HG03439 (cell line): ENCODE results near the gene IFITM2.
"Not testable (repeated sequence)": the region's sequence is repeated elsewhere in the genome, so short reads cannot be mapped to it uniquely, and the experiment has no call there.

ENCODE experiments used
- ATAC-seq: cut with Tn5 transposase; IDR thresholded peaks from one replicate; pipeline ENCODE4 v1.9.1; 2021; ENCODE audit warnings: mild to moderate bottlenecking, moderate library complexity; ENCODE audit not compliant: unreplicated experiment

Gene IFITM2

GRCh38 chr11:339963-340362 is 32.3 kb downstream of the IFITM2 start:
- ATAC-seq: no peak

DNA sequence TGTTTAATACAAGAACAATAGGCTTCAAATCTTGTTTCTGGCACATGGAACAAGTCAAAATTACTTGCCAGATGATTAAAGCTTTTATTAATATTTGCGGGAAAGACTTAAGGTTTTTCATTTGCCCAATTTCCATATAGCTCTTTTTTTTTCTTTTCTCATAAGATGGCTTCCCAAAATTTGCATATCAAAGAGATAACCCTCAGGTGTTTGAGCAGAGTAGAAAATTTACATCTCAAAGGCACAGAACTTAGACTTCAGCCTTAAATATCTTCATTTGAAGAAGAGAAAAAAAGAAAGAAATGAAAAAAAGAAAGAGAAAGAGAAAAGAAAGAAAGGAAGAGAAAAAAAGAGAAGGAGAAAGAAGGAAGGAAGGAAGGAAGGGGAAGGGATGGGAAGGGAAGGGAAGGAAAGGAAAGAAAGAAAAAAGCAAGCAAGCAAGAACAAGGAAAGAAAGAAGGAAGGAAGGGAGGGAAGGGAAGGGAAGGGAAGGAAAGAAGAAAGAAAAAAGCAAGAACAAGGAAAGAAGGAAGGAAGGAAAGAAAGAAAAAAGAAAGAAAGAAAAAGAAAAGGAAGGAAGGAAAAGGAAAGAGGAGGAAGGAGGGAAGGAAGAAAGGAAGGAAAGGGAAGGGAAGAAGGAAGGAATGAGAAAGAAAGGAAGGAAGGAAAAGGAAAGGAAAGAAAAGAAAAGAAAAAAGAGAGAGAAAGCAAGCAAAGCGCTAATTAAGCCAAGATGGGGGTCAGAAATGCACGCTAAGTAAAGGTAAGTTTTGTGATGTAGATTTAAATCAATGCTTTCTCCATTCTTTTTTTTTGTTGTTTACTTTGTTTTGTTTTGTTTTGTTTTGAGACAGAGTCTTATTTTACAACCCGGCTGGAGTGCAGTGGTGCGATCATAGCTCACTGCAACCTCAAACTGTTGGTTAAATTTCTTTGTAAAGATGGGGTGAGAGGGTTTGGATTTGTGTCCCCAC is 33.2 kb downstream of the IFITM2 start:
- no peak for ATAC-seq

GRCh38 chr11:342328-342727 is 34.7 kb downstream of the IFITM2 start:
- no peak for ATAC-seq

- no peak for ATAC-seq
Measured at GRCh38 chr11:344836-345578, 37.4 kb downstream of the IFITM2 start.

DNA sequence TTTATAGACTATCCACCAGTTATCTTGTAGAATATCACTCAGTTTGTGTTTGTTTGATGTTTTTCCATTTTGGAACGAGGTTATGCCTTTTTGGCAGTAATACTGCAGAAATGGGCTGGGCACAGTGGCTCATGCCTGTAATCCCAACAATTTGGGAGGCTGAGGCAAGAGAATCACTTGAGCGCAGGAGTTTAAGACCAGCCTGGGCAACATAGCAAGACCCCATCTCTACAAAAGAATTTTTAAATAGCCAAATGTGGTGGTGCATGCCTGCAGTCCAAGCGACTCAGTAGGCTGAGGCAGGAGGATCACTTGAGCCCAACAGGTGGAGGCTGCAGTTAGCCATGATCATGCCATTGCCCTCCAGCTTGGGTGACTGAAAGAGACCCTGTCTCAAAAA is 38.9 kb downstream of the IFITM2 start:
- no peak for ATAC-seq

GRCh38 chr11:349270-349954 is 41.8 kb downstream of the IFITM2 start:
- ATAC-seq: not testable (repeated sequence)

GRCh38 chr11:350033-350722 is 42.6 kb downstream of the IFITM2 start:
- ATAC-seq: not testable (repeated sequence)

- no peak for ATAC-seq
Measured at GRCh38 chr11:350723-351255, 43.2 kb downstream of the IFITM2 start.

DNA sequence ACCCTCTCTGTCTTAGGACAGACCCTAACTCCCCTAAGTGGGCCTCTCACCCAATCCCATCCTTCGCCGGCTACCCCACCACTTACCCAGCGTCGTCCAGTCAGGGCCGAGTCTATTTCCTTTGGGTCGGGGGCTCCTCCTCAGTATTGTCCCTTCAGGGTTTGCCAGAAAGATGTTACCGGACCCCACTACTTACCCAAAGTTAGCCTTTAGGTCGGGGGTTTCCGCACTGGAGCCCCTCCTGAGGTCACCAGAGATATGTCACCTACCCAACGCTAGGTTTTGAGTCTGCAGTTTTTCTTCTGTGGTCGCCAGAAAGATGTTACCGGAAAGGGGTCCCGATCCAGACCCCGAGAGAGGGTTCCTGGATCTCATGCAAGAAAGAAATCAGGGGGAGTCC is 43.8 kb downstream of the IFITM2 start:
- no peak for ATAC-seq

DNA sequence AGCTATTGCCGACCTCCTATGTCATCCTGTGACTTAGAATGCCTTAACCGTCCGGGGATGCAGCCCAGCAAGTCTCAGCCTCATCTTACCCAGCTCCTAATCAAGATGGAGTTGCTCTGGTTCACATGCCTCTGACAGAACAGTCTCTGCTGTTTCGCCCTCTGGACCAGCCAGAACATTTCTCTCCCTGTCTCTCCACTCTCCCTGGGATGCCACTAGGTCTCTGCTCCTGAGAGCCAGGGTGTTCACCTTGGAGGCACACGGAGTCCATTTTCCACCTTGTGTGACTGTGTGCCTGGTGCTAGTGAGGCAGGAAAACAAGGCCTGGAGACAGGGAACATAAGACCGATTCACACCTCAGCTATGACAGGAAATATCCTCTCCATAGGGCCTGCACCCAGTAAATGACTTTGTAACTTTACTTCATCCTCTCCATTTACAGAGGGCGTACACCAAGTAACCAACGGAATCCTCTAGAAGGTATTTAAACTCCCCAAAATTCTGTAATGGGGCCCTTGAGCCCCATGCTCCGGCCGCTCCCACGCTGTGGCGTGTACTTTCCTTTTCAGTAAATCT is 44.9 kb downstream of the IFITM2 start:
- ATAC-seq: no peak

DNA sequence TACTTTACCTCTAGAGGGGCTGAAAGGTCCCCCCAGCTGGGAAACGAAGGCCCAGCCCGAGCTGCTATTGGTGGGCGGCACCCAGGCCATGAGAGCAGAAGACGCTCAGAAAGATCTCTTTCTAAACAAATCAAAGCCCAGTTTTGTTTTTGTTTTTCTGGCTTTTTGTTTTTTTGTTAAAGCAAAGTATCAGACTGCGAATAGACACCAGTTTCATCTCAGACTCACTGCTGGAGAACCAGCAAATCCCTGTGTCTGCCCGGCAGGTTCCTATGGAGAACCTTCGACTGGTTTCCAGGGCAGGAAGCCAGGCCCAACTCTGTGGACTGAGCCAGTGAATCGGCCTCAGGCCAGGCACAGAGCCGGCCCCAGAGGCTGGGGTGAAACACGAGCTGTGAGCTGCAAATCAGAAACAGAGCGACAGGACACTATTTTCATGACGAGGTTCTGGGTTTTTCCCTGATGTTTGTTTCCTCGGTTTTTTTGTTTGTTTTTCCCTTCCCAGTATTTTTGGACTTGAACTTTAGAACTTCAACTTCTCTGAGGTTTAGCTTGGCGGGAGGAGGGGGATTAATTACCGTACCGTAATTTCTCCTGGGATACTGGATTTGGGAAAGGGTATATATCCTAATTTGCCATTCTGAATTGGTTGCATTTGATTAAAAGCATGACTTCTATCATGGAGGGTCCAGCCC is 45.7 kb downstream of the IFITM2 start:
- ATAC-seq: no peak

DNA sequence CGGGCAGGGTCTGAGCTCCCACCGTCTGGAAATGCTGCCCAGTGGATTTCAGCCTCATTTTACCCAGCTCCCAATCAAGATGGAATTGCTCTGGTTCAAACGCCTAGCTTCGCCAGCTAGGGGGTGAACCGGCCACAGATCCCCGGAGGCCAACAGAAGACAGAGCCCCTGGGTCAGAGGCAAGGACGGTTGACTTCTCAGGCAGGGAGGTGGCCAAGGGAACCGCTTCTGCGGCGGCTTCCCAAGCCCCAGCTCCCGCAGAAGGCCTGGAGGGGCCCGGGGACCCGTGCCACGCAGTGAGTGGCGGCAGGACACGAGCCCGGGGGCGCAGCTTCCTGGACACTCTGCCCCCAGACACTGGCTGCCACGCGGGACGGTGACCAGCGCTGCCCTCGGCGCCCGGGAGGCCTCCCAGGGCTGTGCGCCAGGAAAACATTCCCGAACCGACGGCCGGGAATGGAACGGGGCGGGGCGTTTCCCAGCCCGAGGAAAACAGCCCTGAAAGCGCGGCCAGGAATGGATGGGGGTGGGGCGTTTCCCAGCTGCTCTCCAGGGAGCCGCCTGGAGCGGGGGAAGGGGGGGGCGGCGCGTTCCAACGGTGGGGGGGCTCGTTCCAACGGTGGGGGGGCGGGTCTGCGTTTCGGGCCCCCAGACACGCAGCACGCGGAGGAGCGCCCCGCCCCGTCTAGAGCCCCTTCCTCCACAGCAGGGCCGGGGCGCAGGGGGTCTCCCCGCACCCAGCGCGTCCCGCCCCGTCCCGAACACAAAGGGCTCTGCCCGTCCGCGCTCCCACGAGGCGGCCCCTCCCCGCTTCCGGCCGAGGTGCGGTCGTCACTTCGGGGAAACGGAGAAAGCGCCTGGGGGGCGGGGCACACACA is 48.2 kb downstream of the IFITM2 start:
- no peak for ATAC-seq

DNA sequence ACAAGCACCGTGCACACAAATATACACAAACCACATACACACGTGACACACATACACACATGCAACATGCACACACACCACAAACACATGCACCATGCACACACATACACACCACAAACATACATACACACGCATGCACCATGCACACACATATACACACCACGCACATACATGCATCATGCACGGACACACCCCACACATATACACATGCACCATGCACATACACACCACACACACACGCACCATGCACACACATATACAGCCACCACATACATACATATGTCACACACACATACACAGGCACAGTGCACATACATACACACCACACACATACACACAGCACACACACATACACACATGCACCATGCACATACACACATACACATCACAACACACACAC is 49.0 kb downstream of the IFITM2 start:
- no peak for ATAC-seq

GRCh38 chr11:357582-357981 is 50.0 kb downstream of the IFITM2 start:
- no peak for ATAC-seq

- no peak for ATAC-seq
Measured at GRCh38 chr11:358129-358800, 50.6 kb downstream of the IFITM2 start.
